H9 (cell line): ENCODE measurements around the gene DDAH2. TPM values are rescaled to one million over a fixed set of nuclear protein-coding genes. Genes with fewer than 3 reads are reported as not detected.

Experiments used
- DNase-seq: peaks from one replicate; pipeline ENCODE4 v3.0.0-alpha.2; 2017
- H2AFZ ChIP-seq: one replicate; pipeline ENCODE4 v1.6.1; 2013; ENCODE audit warnings: mild to moderate bottlenecking, low read length, control low read depth, moderate library complexity
- H2AK5ac ChIP-seq: 2 replicates; pipeline ENCODE4 v1.6.1; 2013; ENCODE audit warnings: low read length, control low read depth, mixed read lengths; ENCODE audit not compliant: insufficient read length
- H2BK120ac ChIP-seq: one replicate; pipeline ENCODE4 v1.6.1; 2013; ENCODE audit warnings: low read depth, mild to moderate bottlenecking, low read length, control low read depth, inconsistent platforms; ENCODE audit not compliant: poor library complexity, severe bottlenecking
- H2BK12ac ChIP-seq: 2 replicates; pipeline ENCODE4 v1.6.1; 2013; ENCODE audit warnings: low read length, control low read depth, mixed read lengths, low read depth; ENCODE audit not compliant: insufficient read length
- H2BK15ac ChIP-seq: 2 replicates; pipeline ENCODE4 v1.6.1; 2013; ENCODE audit warnings: low read depth, low read length, control low read depth
- H2BK20ac ChIP-seq: one replicate; pipeline ENCODE4 v1.6.1; 2013; ENCODE audit warnings: low read depth, mild to moderate bottlenecking, low read length, control low read depth, inconsistent platforms; ENCODE audit not compliant: poor library complexity, severe bottlenecking
- H2BK5ac ChIP-seq: 2 replicates; pipeline ENCODE4 v1.6.1; 2013; ENCODE audit warnings: low read length, control low read depth, mixed read lengths; ENCODE audit not compliant: insufficient read length
- H3K14ac ChIP-seq: 2 replicates; pipeline ENCODE4 v1.6.1; 2013; ENCODE audit warnings: low read length, control low read depth; ENCODE audit not compliant: insufficient read depth
- H3K18ac ChIP-seq: 2 replicates; pipeline ENCODE4 v1.6.1; 2013; ENCODE audit warnings: low read depth, mild to moderate bottlenecking, mixed read lengths, low read length, control low read depth; ENCODE audit not compliant: insufficient read length
- H3K23ac ChIP-seq: 2 replicates; pipeline ENCODE4 v1.6.1; 2013; ENCODE audit warnings: low read length, control low read depth, mixed read lengths, low read depth; ENCODE audit not compliant: insufficient read length
- H3K23me2 ChIP-seq: 2 replicates; pipeline ENCODE4 v1.6.1; 2013; ENCODE audit warnings: low read depth, mild to moderate bottlenecking, mixed read lengths, low read length, control low read depth; ENCODE audit not compliant: insufficient read length, poor library complexity, severe bottlenecking
- H3K27ac ChIP-seq: 2 replicates; pipeline ENCODE4 v1.5.1; 2013; ENCODE audit warnings: low read length, control low read depth, mixed read lengths, low read depth; ENCODE audit not compliant: insufficient read length
- H3K27me3 ChIP-seq: 2 replicates; pipeline ENCODE4 v1.6.1; 2013; ENCODE audit warnings: low read length, control low read depth, inconsistent platforms; ENCODE audit not compliant: insufficient read depth
- H3K4ac ChIP-seq: 2 replicates; pipeline ENCODE4 v1.6.1; 2013; ENCODE audit warnings: low read depth, mild to moderate bottlenecking, control low read depth, inconsistent platforms, low read length, moderate library complexity
- H3K4me1 ChIP-seq: 2 replicates; pipeline ENCODE4 v1.6.1; 2013; ENCODE audit warnings: low read length, control low read depth, inconsistent platforms; ENCODE audit not compliant: insufficient read depth
- H3K4me2 ChIP-seq: 2 replicates; pipeline ENCODE4 v1.6.1; 2013; ENCODE audit warnings: low read length, control low read depth, mixed read lengths; ENCODE audit not compliant: insufficient read length, insufficient read depth
- H3K56ac ChIP-seq: 2 replicates; pipeline ENCODE4 v1.6.1; 2013; ENCODE audit warnings: low read depth, mild to moderate bottlenecking, mixed read lengths, low read length, control low read depth; ENCODE audit not compliant: insufficient read length
- H3K79me1 ChIP-seq: 2 replicates; pipeline ENCODE4 v1.6.1; 2013; ENCODE audit warnings: low read depth, mild to moderate bottlenecking, moderate library complexity, low read length, control low read depth, inconsistent platforms; ENCODE audit not compliant: insufficient read depth, poor library complexity, severe bottlenecking
- H3K79me2 ChIP-seq: 2 replicates; pipeline ENCODE4 v1.6.1; 2013; ENCODE audit warnings: low read length, control low read depth, inconsistent platforms; ENCODE audit not compliant: insufficient read depth
- H3K9ac ChIP-seq: 2 replicates; pipeline ENCODE4 v1.6.1; 2013; ENCODE audit warnings: low read length, control low read depth, mixed read lengths; ENCODE audit not compliant: insufficient read length; ENCODE audit errors: extremely low read depth
- H3K9me3 ChIP-seq: one replicate; pipeline ENCODE4 v1.6.1; 2013; ENCODE audit warnings: low read depth, low read length, inconsistent platforms; ENCODE audit not compliant: control insufficient read depth
- H3T11ph ChIP-seq: one replicate; pipeline ENCODE4 v1.6.1; 2013; ENCODE audit warnings: mild to moderate bottlenecking, low read length, control low read depth, inconsistent platforms
- H4K20me1 ChIP-seq: one replicate; pipeline ENCODE4 v1.6.1; 2013; ENCODE audit not compliant: control insufficient read depth, insufficient read length, insufficient read depth
- H4K5ac ChIP-seq: 2 replicates; pipeline ENCODE4 v1.6.1; 2013; ENCODE audit warnings: low read depth, mild to moderate bottlenecking, mixed read lengths, low read length, control low read depth; ENCODE audit not compliant: insufficient read length
- H4K8ac ChIP-seq: replicated peaks from 2 replicates; pipeline ENCODE4 v1.6.1; 2013; ENCODE audit warnings: low read length, control low read depth, mixed read lengths, low read depth; ENCODE audit not compliant: insufficient read length
- H4K91ac ChIP-seq: 2 replicates; pipeline ENCODE4 v1.6.1; 2013; ENCODE audit warnings: low read depth, mild to moderate bottlenecking, moderate library complexity, mixed read lengths, low read length, control low read depth; ENCODE audit not compliant: insufficient read length
- H3K27ac Mint-ChIP-seq, 3 experiments: 2 replicates in 2 of 3; 3 replicates in 1 of 3; pipeline ENCODE4 v1.8.0; 2020 to 2021; ENCODE audit warnings: mixed read lengths in 3 of 3, mild to moderate bottlenecking in 1 of 3, moderate library complexity in 1 of 3
- H3K27me3 Mint-ChIP-seq: 2 replicates; pipeline ENCODE4 v1.8.0; 2021; ENCODE audit warnings: low read depth, mild to moderate bottlenecking, moderate library complexity, mixed read lengths
- H3K36me3 Mint-ChIP-seq, 3 experiments: 2 replicates in 2 of 3; 3 replicates in 1 of 3; pipeline ENCODE4 v1.8.0; 2020 to 2021; ENCODE audit warnings: low read depth in 3 of 3, mixed read lengths in 3 of 3; ENCODE audit not compliant: insufficient read depth in 1 of 3
- H3K4me1 Mint-ChIP-seq, 2 experiments: 2 replicates each; pipeline ENCODE4 v1.8.0; 2020; ENCODE audit warnings: mixed read lengths in 2 of 2
- H3K4me3 Mint-ChIP-seq, 2 experiments: 2 replicates in 1 of 2; 3 replicates in 1 of 2; pipeline ENCODE4 v1.8.0; 2020 to 2021; ENCODE audit warnings: mild to moderate bottlenecking in 2 of 2, mixed read lengths in 2 of 2, moderate library complexity in 1 of 2
- H3K9me3 Mint-ChIP-seq, 2 experiments: 2 replicates in 1 of 2; 3 replicates in 1 of 2; pipeline ENCODE4 v1.8.0; 2020; ENCODE audit warnings: mild to moderate bottlenecking in 2 of 2, mixed read lengths in 2 of 2, moderate library complexity in 1 of 2
- CTCF ChIP-seq: fragments of 200-600 bp; sonication (generic); conservative IDR thresholded peaks from 3 replicates; pipeline ENCODE4 v1.8.0; 2021; ENCODE audit warnings: antibody characterized with exemption, mild to moderate bottlenecking
- WGBS: extraction: QIAGEN DNeasy Blood & Tissue Kit; methylation state at CpG from one replicate; pipeline ENCODE4 v1.1.7; 2013; ENCODE audit warnings: missing lambda C conversion rate, low lambda C conversion rate, mixed read lengths; ENCODE audit not compliant: insufficient read length; ENCODE audit errors: extremely low coverage; 5-methylcytosine and 5-hydroxymethylcytosine counted together
- total RNA-seq: library from RNA; stranded (reverse); gene quantifications from 2 replicates; pipeline ENCODE4 v1.2.1, GENCODE V29; 2021

The DDAH2 gene
- total RNA-seq, 1 experiment from 2014 or later, result 73.2 TPM

- TF ChIP-seq CTCF, result peak; percentile 81
- Histone ChIP-seq H2BK15ac (no peak overlapping the region), H3K56ac (no peak overlapping the region), H2BK5ac (no peak overlapping the region), H3K23ac (no peak overlapping the region), H4K5ac (no peak overlapping the region), H3K14ac (peak overlapping the region; percentile 80; the same call in 1 of the 2 replicates), H3K4ac (no peak overlapping the region), H2BK12ac (no peak overlapping the region), H2BK20ac (no peak overlapping the region), H4K8ac (no peak overlapping the region), H3K9ac (peak overlapping the region; percentile 74), H3K27ac (no peak overlapping the region), H4K91ac (no peak overlapping the region), H3K4me2 (peak overlapping the region; percentile 60), H3K27me3 (no peaks in the 10 kb centered on the region), H3K79me1 (no peaks in the 10 kb centered on the region), H3K4me1 (peaks cover 5% of the 10 kb centered on the region; the same call in 1 of the 2 replicates), H3K9me3 (no peaks in the 10 kb centered on the region), H2AK5ac (no peak overlapping the region), H4K20me1 (no peaks in the 10 kb centered on the region), H3K79me2 (no peaks in the 10 kb centered on the region), H3K18ac (peak overlapping the region; percentile 52), H2BK120ac (no peak overlapping the region), H3K23me2 (peaks cover 12% of the 10 kb centered on the region), H2AFZ (no peak overlapping the region), H3T11ph (no peak overlapping the region)
- H3K9me3 Mint-ChIP-seq, result no peaks in the 10 kb centered on the region; a peak in 2 of 5 replicates
- DNase-seq, result peak; percentile 95
- WGBS, result no CpG with 5 or more reads among the region's 29 CpGs
- H3K36me3 Mint-ChIP-seq, result peaks cover 42 to 76% (median 69%) of the 10 kb centered on the region in 3 experiments
- no peaks in the 10 kb centered on the region for H3K27me3 Mint-ChIP-seq
- peak overlapping the region; percentile 83 to 98 for H3K4me3 Mint-ChIP-seq
- H3K4me1 Mint-ChIP-seq, result peaks cover 23 to 28% of the 10 kb centered on the region in 2 experiments
- H3K27ac Mint-ChIP-seq, result peak overlapping the region; percentile 93 to 98 (median 93)
Measured at GRCh38 chr6:31729515-31729978, 448 bp upstream of the DDAH2 start.
